HEK293T (cell line): ENCODE measurements around the gene GPR152.

Experiments
- BHLHE40 ChIP-seq: fragments of 450-650 bp; IDR thresholded peaks from 2 replicates; pipeline ENCODE4 v1.6.1; 2016; ENCODE audit warnings: mild to moderate bottlenecking, moderate library complexity, borderline replicate concordance
- FOXA1 ChIP-seq: fragments of 450-650 bp; IDR thresholded peaks from 2 replicates; pipeline ENCODE4 v1.6.1; 2016; ENCODE audit warnings: mild to moderate bottlenecking
- NFRKB ChIP-seq: fragments of 450-650 bp; IDR thresholded peaks from 2 replicates; pipeline ENCODE4 v1.6.1; 2016; ENCODE audit warnings: mild to moderate bottlenecking, moderate library complexity
- PKNOX1 ChIP-seq: fragments of 450-650 bp; IDR thresholded peaks from 2 replicates; pipeline ENCODE4 v1.6.1; 2016
- SP1 ChIP-seq: fragments of 450-650 bp; IDR thresholded peaks from 2 replicates; pipeline ENCODE4 v1.6.1; 2017

GRCh38 chr11:67413266-67413849 lies 39.2 kb downstream of the GPR152 start:
- TF ChIP-seq SP1, result no peak
- TF ChIP-seq FOXA1, result no peak
- no peak for TF ChIP-seq BHLHE40
- no peak for TF ChIP-seq PKNOX1
- TF ChIP-seq NFRKB, result no peak
